Endothelial cell of umbilical vein (primary cell): ENCODE measurements around the gene TEX54. TPM values are rescaled to one million over a fixed set of nuclear protein-coding genes. Genes with fewer than 3 reads are reported as not detected.

Source experiments
- BruUV-seq: library from RNA; stranded (reverse); fragments of 400-500 nt; replicated peaks from 2 replicates; lab custom pipeline; 2021; lab: Mats Ljungman, UMichigan
- CTCF ChIA-PET: fragments of 300-600, 350-600 bp; sonication (Branson Sonifier 250); formaldehyde crosslinking; loops from one replicate; lab custom pipeline; 2021; ENCODE audit warnings: antibody characterized with exemption, inconsistent platforms; lab: Charles Lee
- POLR2A ChIA-PET: fragments of 300-600, 350-600 bp; sonication (Branson Sonifier 250); formaldehyde crosslinking; loops from one replicate; lab custom pipeline; 2021; ENCODE audit warnings: antibody characterized with exemption, inconsistent platforms; lab: Charles Lee
- DNase-seq: peaks from one replicate; pipeline ENCODE4 v3.0.0-alpha.2; 2011; ENCODE audit warnings: low read depth, low spot score
- FAIRE-seq: peaks from 2 replicates; lab custom pipeline; 2011; peaks lifted over from hg19 to GRCh38; lab: Jason Lieb, UNC
- H2AFZ ChIP-seq: 2 replicates; pipeline ENCODE4 v1.6.0; 2012; ENCODE audit warnings: low read depth, low read length, control low read depth, inconsistent platforms
- H3K27ac ChIP-seq: 2 replicates; pipeline ENCODE4 v1.5.1; 2011; ENCODE audit warnings: low read depth, mild to moderate bottlenecking, control low read depth, low read length, moderate library complexity; ENCODE audit not compliant: insufficient read depth
- H3K27me3 ChIP-seq, 2 experiments: 2 replicates each; pipeline versions ENCODE4 v1.6.0 to v1.6.1; 2011; ENCODE audit warnings: low read length in 2 of 2, mixed read lengths in 1 of 2; ENCODE audit not compliant: control insufficient read depth in 2 of 2, insufficient read depth in 2 of 2
- H3K36me3 ChIP-seq, 2 experiments: 2 replicates in 1 of 2; 3 replicates in 1 of 2; pipeline ENCODE4 v1.5.1; 2011; ENCODE audit warnings: low read length in 2 of 2, mild to moderate bottlenecking in 1 of 2, moderate library complexity in 1 of 2; ENCODE audit not compliant: control insufficient read depth in 2 of 2, insufficient read depth in 2 of 2; ENCODE audit errors: extremely low read depth in 1 of 2
- H3K4me1 ChIP-seq: 3 replicates; pipeline ENCODE4 v1.5.1; 2011; ENCODE audit warnings: mild to moderate bottlenecking, low read length; ENCODE audit not compliant: control insufficient read depth, insufficient read depth; ENCODE audit errors: extremely low read depth
- H3K4me2 ChIP-seq: 2 replicates; pipeline ENCODE4 v1.6.1; 2011; ENCODE audit warnings: low read length, control low read depth, mixed read lengths; ENCODE audit not compliant: insufficient read depth
- H3K4me3 ChIP-seq, 3 experiments: fragments of 200-600 bp in 1 of 3; sonication (generic), shearing (Covaris generic) in 1 of 3; replicated peaks in 1 of 3; 2 replicates each; pipeline ENCODE4 v1.5.1; 2011 to 2016; ENCODE audit warnings: control low read depth in 3 of 3, low read length in 3 of 3, mild to moderate bottlenecking in 2 of 3, inconsistent platforms in 1 of 3, low read depth in 1 of 3, moderate library complexity in 1 of 3; ENCODE audit not compliant: insufficient read depth in 1 of 3
- H3K79me2 ChIP-seq: 2 replicates; pipeline ENCODE4 v1.6.0; 2012; ENCODE audit warnings: low read length, inconsistent platforms; ENCODE audit not compliant: control insufficient read depth, insufficient read depth
- H3K9ac ChIP-seq: replicated peaks from 2 replicates; pipeline ENCODE3; 2011; ENCODE audit warnings: low read length, control low read depth; ENCODE audit not compliant: insufficient read depth; ENCODE audit errors: extremely low read depth
- H3K9me1 ChIP-seq: replicated peaks from 3 replicates; pipeline ENCODE4 v1.6.0; 2011; ENCODE audit warnings: mild to moderate bottlenecking, low read length; ENCODE audit not compliant: control insufficient read depth, insufficient read depth; ENCODE audit errors: extremely low read depth
- H3K9me3 ChIP-seq: replicated peaks from 2 replicates; pipeline ENCODE4 v1.5.1; 2012; ENCODE audit warnings: low read length, inconsistent platforms; ENCODE audit not compliant: control insufficient read depth, insufficient read depth
- H4K20me1 ChIP-seq: replicated peaks from 2 replicates; pipeline ENCODE3; 2011; ENCODE audit warnings: mild to moderate bottlenecking, low read length; ENCODE audit not compliant: control insufficient read depth, insufficient read depth; ENCODE audit errors: extremely low read depth
- CTCF ChIP-seq, 2 donors: IDR thresholded peaks; 1 replicate in 1 of 2; 2 replicates in 1 of 2; pipeline ENCODE4 v1.5.1; 2011; ENCODE audit warnings: low read length in 2 of 2, mild to moderate bottlenecking in 2 of 2, moderate library complexity in 2 of 2, control low read depth in 1 of 2, inconsistent platforms in 1 of 2, low read depth in 1 of 2; ENCODE audit not compliant: insufficient read depth in 1 of 2; ENCODE audit errors: extremely low read depth in 1 of 2
- FOS ChIP-seq: IDR thresholded peaks from 2 replicates; pipeline ENCODE4 v1.6.1; 2011; ENCODE audit warnings: mild to moderate bottlenecking, low read length, moderate library complexity, borderline replicate concordance; ENCODE audit not compliant: insufficient read depth
- GATA2 ChIP-seq: IDR thresholded peaks from 2 replicates; pipeline ENCODE4 v1.7.0; 2011; ENCODE audit warnings: low read depth, mild to moderate bottlenecking, moderate library complexity, mixed read lengths, low read length; ENCODE audit not compliant: insufficient read length, insufficient read depth
- JUN ChIP-seq: IDR thresholded peaks from 2 replicates; pipeline ENCODE4 v1.6.1; 2011; ENCODE audit warnings: borderline replicate concordance, low read depth; ENCODE audit not compliant: insufficient read length, insufficient read depth
- POLR2A ChIP-seq: IDR thresholded peaks from 2 replicates; pipeline ENCODE4 v1.6.1; 2012; ENCODE audit warnings: low read depth, mild to moderate bottlenecking, control low read depth, low read length
- POLR2AphosphoS5 ChIP-seq: IDR thresholded peaks from 2 replicates; pipeline ENCODE4 v1.6.1; 2012; ENCODE audit warnings: low read depth, mild to moderate bottlenecking, control low read depth, low read length, moderate library complexity; ENCODE audit not compliant: insufficient read depth
- dilution Hi-C: fragments of 300-500 bp; cut with MboI; formaldehyde crosslinking; loops from one replicate; pipeline ENCODE4 v1.15.0; 2019; ENCODE audit warnings: low sequenced_read_pairs; ENCODE audit not compliant: extremely low pct_ligation_motif_present
- intact Hi-C: fragments of 100-400 bp; cut with micrococcal nuclease; formaldehyde crosslinking; loops from one replicate; pipeline ENCODE4 v1.10.0; 2022
- polyA plus RNA-seq, 4 experiments: library from polyadenylated mRNA; depleted of rRNA in 3 of 4; stranded (reverse) in 3 of 4; unstranded in 1 of 4; fragments of >200 nt; gene quantifications; 2 replicates each; pipeline versions ENCODE4 v1.2.1 to v1.2.3, GENCODE V29; 2011 to 2012; ENCODE audit warnings: missing spikeins in 1 of 4
- total RNA-seq: library from RNA; stranded (reverse); gene quantifications from 2 replicates; pipeline ENCODE4 v1.2.3, GENCODE V29; 2021
- TF ChIP-seq, protein P1 (sequence below): IDR thresholded peaks from 2 replicates; pipeline ENCODE4 v1.6.1; 2011; ENCODE audit not compliant: insufficient read depth, insufficient read length

Gene TEX54
- total and polyA plus RNA-seq, 2 donors (not counting 3 experiments of a cell fraction or from before 2014, with no cell fraction given) = not detected

GRCh38 chr11:62806611-62807121 is 26.0 kb downstream of the TEX54 start:
- Histone ChIP-seq H3K36me3 (peaks cover 7 to 9% of the 10 kb centered on the region in 2 experiments), H3K4me3 (no peak overlapping the region), H3K27ac (no peak overlapping the region), H3K9me3 (no peaks in the 10 kb centered on the region), H3K9me1 (no peaks in the 10 kb centered on the region), H3K27me3 (no peaks in the 10 kb centered on the region), H3K4me2 (no peak overlapping the region), H4K20me1 (no peaks in the 10 kb centered on the region), H3K9ac (no peak overlapping the region), H2AFZ (no peak overlapping the region), H3K4me1 (peaks cover 22% of the 10 kb centered on the region), H3K79me2 (peaks cover 22% of the 10 kb centered on the region)
- ChIA-PET CTCF (interaction anchor here (0.6 to 3.2 kb wide), 5 partner anchors 18 to 412 kb away, joined by 3 to 25 read pairs (median 4); partner anchors contain the start of genes SLC3A2 and TMEM179B), POLR2A (interaction anchor here (1.2 to 3.7 kb wide), 2 partner anchors 10 to 34 kb away, joined by 7 to 24 read pairs; no protein-coding TSS in a partner anchor)
- BruUV-seq = no TSS peak
- no peak for TF ChIP-seq CTCF (IDR thresholded peaks at IDR 0.05; ENCODE audit: extremely low read depth in 1 of 2, insufficient read depth in 1 of 2, low read depth in 1 of 2, low read length in 2 of 2)
- no peak for TF ChIP-seq POLR2A
- TF ChIP-seq FOS = no peak
- TF ChIP-seq JUN = no peak
- TF ChIP-seq, protein P1, sequence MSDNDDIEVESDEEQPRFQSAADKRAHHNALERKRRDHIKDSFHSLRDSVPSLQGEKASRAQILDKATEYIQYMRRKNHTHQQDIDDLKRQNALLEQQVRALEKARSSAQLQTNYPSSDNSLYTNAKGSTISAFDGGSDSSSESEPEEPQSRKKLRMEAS = no peak
- TF ChIP-seq POLR2AphosphoS5 = no peak
- no peak for TF ChIP-seq GATA2
- dilution Hi-C loops = no loop called here
- FAIRE-seq = no peak
- no peak for DNase-seq
- intact Hi-C loops = no loop called here
